ENCODE data around the gene ATP6V1F.

The ATP6V1F gene, protein sequence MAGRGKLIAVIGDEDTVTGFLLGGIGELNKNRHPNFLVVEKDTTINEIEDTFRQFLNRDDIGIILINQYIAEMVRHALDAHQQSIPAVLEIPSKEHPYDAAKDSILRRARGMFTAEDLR

DNA sequence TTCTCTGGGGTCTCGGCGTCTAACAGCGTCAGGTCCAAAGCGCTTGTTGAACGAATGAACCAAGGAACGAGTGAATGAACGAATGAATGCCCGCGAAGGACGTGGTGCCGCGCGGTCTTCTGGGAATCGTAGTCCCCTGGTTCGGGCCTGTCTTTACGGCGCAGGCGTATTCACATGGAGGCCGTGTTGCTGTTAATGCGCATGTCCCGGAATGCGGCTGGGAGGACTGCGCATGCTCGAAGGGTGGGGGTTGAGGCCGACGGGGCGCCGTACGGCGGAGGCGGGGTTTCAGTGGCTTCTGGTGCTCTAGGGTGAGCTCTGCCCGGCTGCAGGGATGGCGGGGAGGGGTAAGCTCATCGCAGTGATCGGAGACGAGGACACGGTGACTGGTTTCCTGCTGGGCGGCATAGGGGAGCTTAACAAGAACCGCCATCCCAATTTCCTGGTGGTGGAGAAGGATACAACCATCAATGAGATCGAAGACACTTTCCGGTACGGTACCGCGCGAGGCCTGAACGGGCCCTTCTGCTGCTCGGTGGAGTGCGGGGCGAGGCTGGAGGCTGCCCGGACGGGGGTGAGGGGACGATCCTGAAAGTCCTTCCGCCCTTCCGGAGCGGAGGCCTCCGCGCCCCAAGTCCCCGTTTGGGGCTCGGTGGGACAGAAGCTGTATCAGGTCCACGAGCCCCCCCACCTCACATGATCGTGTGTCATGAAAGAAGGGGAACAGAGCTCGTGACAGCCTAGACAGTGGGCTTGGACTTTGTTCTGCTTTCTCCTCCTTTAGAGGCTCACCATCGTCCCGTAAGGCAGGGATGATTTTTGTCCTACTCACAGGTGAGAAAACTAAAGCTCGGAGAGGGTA lies at the start of gene ATP6V1F:
ATP6V1F (plus strand) TSS at position 286 of the 862 bp plus-strand sequence; CDS start at position 335, 49 bp downstream.
- peaks cover 12% of the 10 kb centered on the region for H3K4me1 ChIP-seq (ENCODE audit: insufficient read depth, insufficient read length)
- peak; percentile 97 for DNase-seq (ENCODE audit: low read depth, low spot score)
- no peaks in the 10 kb centered on the region for H3K9me3 ChIP-seq (ENCODE audit: insufficient read depth, low read length)
- peak within 1 kb of the TSS; percentile 78 for H3K4me3 ChIP-seq (ENCODE audit: insufficient read length, low read depth)
- peaks cover 39% of the 10 kb centered on the region for H3K36me3 ChIP-seq (ENCODE audit: insufficient read depth, insufficient read length, low read length)
- peak within 1 kb of the TSS; percentile 93 for H3K9ac ChIP-seq (ENCODE audit: insufficient read length, low read depth)
- peaks cover under 1% of the 10 kb centered on the region for H3K27me3 ChIP-seq (ENCODE audit: insufficient read depth, insufficient read length)
- TF ChIP-seq YY1 (IDR thresholded peaks at IDR 0.05; ENCODE audit: insufficient read depth, insufficient read length) = no peak
- TF ChIP-seq SUZ12 (IDR thresholded peaks at IDR 0.05; ENCODE audit: extremely low read depth, insufficient read depth, insufficient read length) = no peak
- no peak for TF ChIP-seq ZNF274 (IDR thresholded peaks at IDR 0.05; ENCODE audit: low read depth, low read length)

DNA sequence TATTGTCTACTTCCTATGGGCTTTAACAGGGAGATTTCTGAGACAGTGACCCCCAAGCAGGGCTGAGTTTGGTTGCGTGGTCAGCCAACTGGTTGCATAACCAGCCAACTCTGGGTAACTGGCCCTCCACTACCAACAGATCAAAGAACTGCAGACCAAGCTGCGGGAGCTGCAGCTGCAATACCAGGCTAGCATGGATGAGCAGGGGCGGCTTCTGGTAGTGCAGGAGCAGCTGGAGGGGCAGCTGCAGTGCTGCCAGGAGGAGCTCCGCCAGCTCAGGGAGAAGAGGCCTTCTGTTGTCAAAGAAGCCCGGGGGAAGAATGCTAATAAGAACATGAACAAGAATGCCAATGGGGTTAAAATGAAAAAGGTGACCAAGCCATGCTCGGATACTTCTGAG lies 48.2 kb upstream of the ATP6V1F start:
- no peaks in the 10 kb centered on the region for H3K9me3 ChIP-seq (ENCODE audit: insufficient read depth, low read length)
- no peak for DNase-seq (ENCODE audit: low read depth, low spot score)
- no peaks in the 10 kb centered on the region for H3K27me3 ChIP-seq (ENCODE audit: insufficient read depth, insufficient read length)
- peaks cover 9% of the 10 kb centered on the region for H3K36me3 ChIP-seq (ENCODE audit: insufficient read depth, insufficient read length, low read length)
- H3K4me1 ChIP-seq (ENCODE audit: insufficient read depth, insufficient read length) = peaks cover 2% of the 10 kb centered on the region
- no peak for TF ChIP-seq SUZ12 (IDR thresholded peaks at IDR 0.05; ENCODE audit: extremely low read depth, insufficient read depth, insufficient read length)
- TF ChIP-seq YY1 (IDR thresholded peaks at IDR 0.05; ENCODE audit: insufficient read depth, insufficient read length) = no peak
- no peak for TF ChIP-seq ZNF274 (IDR thresholded peaks at IDR 0.05; ENCODE audit: low read depth, low read length)
- no peak overlapping the region for H3K9ac ChIP-seq (ENCODE audit: insufficient read length, low read depth)
- H3K4me3 ChIP-seq (ENCODE audit: insufficient read length, low read depth) = no peak overlapping the region

- no peak for DNase-seq (ENCODE audit: low read depth, low spot score)
- Histone ChIP-seq H3K9me3 (ENCODE audit: insufficient read depth, low read length) (no peaks in the 10 kb centered on the region), H3K27me3 (ENCODE audit: insufficient read depth, insufficient read length) (no peaks in the 10 kb centered on the region), H3K4me1 (ENCODE audit: insufficient read depth, insufficient read length) (peaks cover 2% of the 10 kb centered on the region), H3K36me3 (ENCODE audit: insufficient read depth, insufficient read length, low read length) (peaks cover 4% of the 10 kb centered on the region), H3K9ac (ENCODE audit: insufficient read length, low read depth) (no peak overlapping the region), H3K4me3 (ENCODE audit: insufficient read length, low read depth) (no peak overlapping the region)
- TF ChIP-seq SUZ12 (IDR thresholded peaks at IDR 0.05; ENCODE audit: extremely low read depth, insufficient read depth, insufficient read length) = no peak
Measured at GRCh38 chr7:128815289-128815942, 47.2 kb upstream of the ATP6V1F start.

- Histone ChIP-seq H3K36me3 (ENCODE audit: insufficient read depth, insufficient read length, low read length) (no peaks in the 10 kb centered on the region), H3K27me3 (ENCODE audit: insufficient read depth, insufficient read length) (no peaks in the 10 kb centered on the region), H3K4me3 (ENCODE audit: insufficient read length, low read depth) (no peak overlapping the region), H3K9ac (ENCODE audit: insufficient read length, low read depth) (no peak overlapping the region), H3K9me3 (ENCODE audit: insufficient read depth, low read length) (no peaks in the 10 kb centered on the region), H3K4me1 (ENCODE audit: insufficient read depth, insufficient read length) (peaks cover 2% of the 10 kb centered on the region)
- no peak for DNase-seq (ENCODE audit: low read depth, low spot score)
- no peak for TF ChIP-seq SUZ12 (IDR thresholded peaks at IDR 0.05; ENCODE audit: extremely low read depth, insufficient read depth, insufficient read length)
- TF ChIP-seq YY1 (IDR thresholded peaks at IDR 0.05; ENCODE audit: insufficient read depth, insufficient read length) = no peak
- TF ChIP-seq ZNF274 (IDR thresholded peaks at IDR 0.05; ENCODE audit: low read depth, low read length) = no peak
Measured at GRCh38 chr7:128818694-128819093, 44.0 kb upstream of the ATP6V1F start.

DNA sequence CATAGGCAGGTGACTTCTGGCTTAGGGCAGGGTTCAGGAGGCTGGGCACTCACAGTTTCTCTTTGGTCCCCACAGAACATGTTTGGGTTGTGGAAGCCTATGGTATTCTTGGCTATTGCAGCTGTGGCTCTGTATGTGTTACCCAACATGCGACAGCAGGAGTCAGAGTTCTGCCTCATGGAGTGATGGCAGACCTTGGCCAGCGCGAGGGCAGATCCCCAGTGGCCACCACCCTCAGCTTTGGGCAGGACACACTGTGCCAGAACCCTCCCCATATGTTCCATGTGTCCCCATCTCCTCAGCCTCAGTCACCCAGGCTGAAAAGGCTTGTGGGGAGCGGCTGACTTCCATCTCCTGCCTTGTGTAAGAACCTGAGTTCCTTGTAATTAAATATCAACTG lies 40.9 kb upstream of the ATP6V1F start:
- TF ChIP-seq ZNF274 (IDR thresholded peaks at IDR 0.05; ENCODE audit: low read depth, low read length) (no peak), YY1 (IDR thresholded peaks at IDR 0.05; ENCODE audit: insufficient read depth, insufficient read length) (no peak), SUZ12 (IDR thresholded peaks at IDR 0.05; ENCODE audit: extremely low read depth, insufficient read depth, insufficient read length) (no peak)
- Histone ChIP-seq H3K4me1 (ENCODE audit: insufficient read depth, insufficient read length) (peaks cover 4% of the 10 kb centered on the region), H3K36me3 (ENCODE audit: insufficient read depth, insufficient read length, low read length) (no peaks in the 10 kb centered on the region), H3K4me3 (ENCODE audit: insufficient read length, low read depth) (no peak overlapping the region), H3K27me3 (ENCODE audit: insufficient read depth, insufficient read length) (no peaks in the 10 kb centered on the region), H3K9ac (ENCODE audit: insufficient read length, low read depth) (no peak overlapping the region), H3K9me3 (ENCODE audit: insufficient read depth, low read length) (no peaks in the 10 kb centered on the region)
- no peak for DNase-seq (ENCODE audit: low read depth, low spot score)

DNA sequence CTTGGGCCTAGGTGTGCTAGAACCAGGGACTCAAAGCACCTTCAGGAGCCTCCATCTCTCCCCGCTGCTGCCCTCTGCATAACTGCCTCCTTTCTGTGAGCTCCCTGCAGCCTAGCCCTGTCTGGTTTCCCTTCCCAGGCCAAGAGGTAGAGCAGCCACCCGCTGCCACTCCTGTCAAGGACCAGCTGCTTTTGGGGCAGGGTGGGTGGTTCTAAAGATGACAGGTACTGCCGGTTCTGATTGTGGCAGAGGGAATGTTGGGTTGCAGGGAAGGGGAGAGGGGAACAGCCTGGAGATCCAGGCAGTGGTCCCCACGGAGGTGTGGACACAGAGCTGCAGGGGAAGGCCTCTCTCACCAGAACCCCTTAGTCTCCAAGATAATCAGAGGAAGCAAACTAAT lies 36.1 kb upstream of the ATP6V1F start:
- Histone ChIP-seq H3K9me3 (ENCODE audit: insufficient read depth, low read length) (no peaks in the 10 kb centered on the region), H3K9ac (ENCODE audit: insufficient read length, low read depth) (no peak overlapping the region), H3K4me3 (ENCODE audit: insufficient read length, low read depth) (no peak overlapping the region), H3K27me3 (ENCODE audit: insufficient read depth, insufficient read length) (no peaks in the 10 kb centered on the region), H3K36me3 (ENCODE audit: insufficient read depth, insufficient read length, low read length) (peaks cover 5% of the 10 kb centered on the region), H3K4me1 (ENCODE audit: insufficient read depth, insufficient read length) (peaks cover 14% of the 10 kb centered on the region)
- TF ChIP-seq SUZ12 (IDR thresholded peaks at IDR 0.05; ENCODE audit: extremely low read depth, insufficient read depth, insufficient read length) (no peak), YY1 (IDR thresholded peaks at IDR 0.05; ENCODE audit: insufficient read depth, insufficient read length) (no peak), ZNF274 (IDR thresholded peaks at IDR 0.05; ENCODE audit: low read depth, low read length) (no peak)
- no peak for DNase-seq (ENCODE audit: low read depth, low spot score)

DNA sequence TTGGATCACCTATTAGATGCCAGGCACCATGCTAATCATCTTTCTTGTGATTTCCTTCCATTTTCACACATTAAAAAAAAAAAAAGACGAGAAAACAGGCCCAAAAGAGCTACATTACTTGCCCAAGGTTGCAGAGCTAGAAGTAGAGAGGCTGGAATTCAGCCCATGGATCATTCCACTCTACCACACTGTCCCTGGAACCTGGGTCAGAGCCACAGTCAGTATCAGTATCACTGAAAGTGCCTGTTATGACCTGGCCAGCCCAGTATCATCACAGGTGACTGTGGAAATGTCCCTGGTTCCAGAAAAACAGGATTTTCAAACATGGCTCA lies 35.8 kb upstream of the ATP6V1F start:
- no peaks in the 10 kb centered on the region for H3K9me3 ChIP-seq (ENCODE audit: insufficient read depth, low read length)
- H3K27me3 ChIP-seq (ENCODE audit: insufficient read depth, insufficient read length) = no peaks in the 10 kb centered on the region
- H3K4me1 ChIP-seq (ENCODE audit: insufficient read depth, insufficient read length) = peaks cover 14% of the 10 kb centered on the region
- peaks cover 8% of the 10 kb centered on the region for H3K36me3 ChIP-seq (ENCODE audit: insufficient read depth, insufficient read length, low read length)
- no peak overlapping the region for H3K9ac ChIP-seq (ENCODE audit: insufficient read length, low read depth)
- no peak overlapping the region for H3K4me3 ChIP-seq (ENCODE audit: insufficient read length, low read depth)
- no peak for TF ChIP-seq SUZ12 (IDR thresholded peaks at IDR 0.05; ENCODE audit: extremely low read depth, insufficient read depth, insufficient read length)
- TF ChIP-seq YY1 (IDR thresholded peaks at IDR 0.05; ENCODE audit: insufficient read depth, insufficient read length) = no peak
- no peak for TF ChIP-seq ZNF274 (IDR thresholded peaks at IDR 0.05; ENCODE audit: low read depth, low read length)
- DNase-seq (ENCODE audit: low read depth, low spot score) = no peak
